GM23338 (cell line): ENCODE results near the gene DGKG. TPM values are rescaled to one million over a fixed set of nuclear protein-coding genes. Genes with fewer than 3 reads are reported as not detected.

Source experiments
- ATAC-seq: fragments of 200-7000 bp; cut with Tn5 transposase; 3 replicates; pipeline ENCODE4 v1.9.1; 2020
- DNase-seq: peaks from one replicate; pipeline ENCODE4 v3.0.0-alpha.2; 2015; ENCODE audit warnings: low spot score
- H2AFZ ChIP-seq: fragments of 200-600 bp; sonication (generic); 2 replicates; pipeline ENCODE4 v1.8.0; 2016; ENCODE audit warnings: antibody characterized with exemption, mild to moderate bottlenecking, moderate library complexity
- H3F3A ChIP-seq: fragments of 200-600 bp; sonication (generic); replicated peaks from 2 replicates; pipeline ENCODE4 v1.8.0; 2017; ENCODE audit warnings: antibody characterized with exemption, mixed run types, low read depth
- H3K27ac ChIP-seq: fragments of 200-600 bp; sonication (generic); 2 replicates; pipeline ENCODE4 v1.6.1; 2016; ENCODE audit warnings: low read depth
- H3K27me3 ChIP-seq: fragments of 200-600 bp; sonication (generic); 2 replicates; pipeline ENCODE4 v1.8.0; 2016; ENCODE audit warnings: mild to moderate bottlenecking, mixed run types, moderate library complexity; ENCODE audit not compliant: insufficient read depth
- H3K36me3 ChIP-seq: fragments of 200-600 bp; sonication (generic); 2 replicates; pipeline ENCODE4 v1.8.0; 2016; ENCODE audit warnings: mild to moderate bottlenecking; ENCODE audit not compliant: insufficient read depth
- H3K4me1 ChIP-seq: fragments of 200-600 bp; sonication (generic); 2 replicates; pipeline ENCODE4 v1.8.0; 2016; ENCODE audit warnings: mild to moderate bottlenecking, moderate library complexity; ENCODE audit not compliant: insufficient read depth
- H3K4me2 ChIP-seq: fragments of 200-600 bp; sonication (generic); 2 replicates; pipeline ENCODE4 v1.7.1; 2017; ENCODE audit warnings: mixed run types
- H3K4me3 ChIP-seq: fragments of 200-600 bp; sonication (generic); 2 replicates; pipeline ENCODE4 v1.6.1; 2016; ENCODE audit warnings: mixed run types
- H3K79me2 ChIP-seq: fragments of 200-600 bp; sonication (generic); replicated peaks from 2 replicates; pipeline ENCODE4 v1.8.0; 2017; ENCODE audit warnings: mild to moderate bottlenecking; ENCODE audit not compliant: insufficient read depth
- H3K9me2 ChIP-seq: fragments of 200-600 bp; sonication (generic); 2 replicates; pipeline ENCODE4 v1.8.0; 2017; ENCODE audit not compliant: insufficient read depth
- H4K20me1 ChIP-seq: fragments of 200-600 bp; sonication (generic); replicated peaks from 2 replicates; pipeline ENCODE4 v1.8.0; 2017; ENCODE audit warnings: mild to moderate bottlenecking; ENCODE audit not compliant: insufficient read depth
- H3K27ac Mint-ChIP-seq: 2 replicates; pipeline ENCODE4 v1.8.0; 2020; ENCODE audit warnings: inconsistent platforms, mild to moderate bottlenecking, moderate library complexity, mixed read lengths
- H3K27me3 Mint-ChIP-seq: 3 replicates; pipeline ENCODE4 v1.8.0; 2022; ENCODE audit warnings: low read depth, mild to moderate bottlenecking, moderate library complexity, mixed read lengths, inconsistent platforms; ENCODE audit not compliant: insufficient read depth, poor library complexity
- H3K36me3 Mint-ChIP-seq: 3 replicates; pipeline ENCODE4 v1.8.0; 2021; ENCODE audit warnings: low read depth, mild to moderate bottlenecking, inconsistent platforms, moderate library complexity, mixed read lengths
- H3K4me1 Mint-ChIP-seq: 3 replicates; pipeline ENCODE4 v1.8.0; 2020; ENCODE audit warnings: mild to moderate bottlenecking, inconsistent platforms, mixed read lengths
- H3K4me3 Mint-ChIP-seq: 3 replicates; pipeline ENCODE4 v1.8.0; 2021; ENCODE audit warnings: moderate library complexity, mild to moderate bottlenecking, inconsistent platforms, mixed read lengths
- H3K9me3 Mint-ChIP-seq: 3 replicates; pipeline ENCODE4 v1.8.0; 2020; ENCODE audit warnings: moderate library complexity, mild to moderate bottlenecking, inconsistent platforms, mixed read lengths
- CREB1 ChIP-seq: fragments of 250-450 bp; sonication (Bioruptor Pico); IDR thresholded peaks from 2 replicates; pipeline ENCODE4 v1.5.0; 2020; ENCODE audit warnings: low read depth, mild to moderate bottlenecking, moderate library complexity
- EZH2 ChIP-seq: fragments of 200-600 bp; sonication (generic); IDR thresholded peaks from one replicate; pipeline ENCODE4 v1.8.0; 2017; ENCODE audit warnings: antibody characterized with exemption, mild to moderate bottlenecking, low read depth; ENCODE audit not compliant: unreplicated experiment
- EZH2phosphoT487 ChIP-seq: fragments of 200-600 bp; sonication (generic); IDR thresholded peaks from one replicate; pipeline ENCODE4 v1.8.1; 2018; ENCODE audit warnings: antibody characterized with exemption; ENCODE audit not compliant: unreplicated experiment
- JUNB ChIP-seq: IDR thresholded peaks from one replicate; pipeline ENCODE4 v1.6.1; 2016; ENCODE audit warnings: antibody characterized with exemption; ENCODE audit not compliant: unreplicated experiment
- NANOG ChIP-seq: IDR thresholded peaks from 2 replicates; pipeline ENCODE4 v1.6.1; 2016; ENCODE audit warnings: antibody characterized with exemption, borderline replicate concordance
- POLR2AphosphoS5 ChIP-seq: IDR thresholded peaks from 2 replicates; pipeline ENCODE4 v1.6.1; 2016; ENCODE audit warnings: antibody characterized with exemption, low read depth
- STAT1 ChIP-seq: IDR thresholded peaks from one replicate; pipeline ENCODE4 v1.6.1; 2016; ENCODE audit warnings: antibody characterized with exemption; ENCODE audit not compliant: unreplicated experiment
- ZNF114 ChIP-seq: fragments of 250-450 bp; sonication (Bioruptor Pico); IDR thresholded peaks from 2 replicates; pipeline ENCODE4 v1.5.0; 2020; ENCODE audit warnings: mild to moderate bottlenecking, moderate library complexity
- ZNF331 ChIP-seq: fragments of 250-450 bp; sonication (Bioruptor Pico); IDR thresholded peaks from 2 replicates; pipeline ENCODE4 v1.5.0; 2020; ENCODE audit warnings: low read depth, mild to moderate bottlenecking, moderate library complexity
- polyA plus RNA-seq: library from polyadenylated mRNA; unstranded; fragments of >200 nt; fragmentation: Nextera tagmentation; extraction: Ambion mirVana; gene quantifications from 2 replicates; pipeline ENCODE4 v1.2.1, GENCODE V29; 2016
- total RNA-seq: library from RNA; depleted of rRNA; stranded (reverse); fragments of >200 nt; shearing (Covaris generic); gene quantifications from 2 replicates; pipeline ENCODE4 v1.2.3, GENCODE V29; 2014
- TF ChIP-seq, protein P1 (sequence below): IDR thresholded peaks from 2 replicates; pipeline ENCODE4 v1.6.1; 2016; ENCODE audit warnings: antibody characterized with exemption
- TF ChIP-seq, protein P2 (sequence below): fragments of 250-450 bp; sonication (Bioruptor Pico); IDR thresholded peaks from 2 replicates; pipeline ENCODE4 v1.5.0; 2020; ENCODE audit warnings: mild to moderate bottlenecking, moderate library complexity
- TF ChIP-seq, protein P3 (sequence below): IDR thresholded peaks from one replicate; pipeline ENCODE4 v1.6.1; 2018; ENCODE audit warnings: antibody characterized with exemption; ENCODE audit not compliant: unreplicated experiment
- TF ChIP-seq, protein P4 (sequence below), 2 experiments: fragments of 200-600 bp in 1 of 2; sonication (generic) in 1 of 2; conservative IDR thresholded peaks; 2 replicates each; pipeline versions ENCODE4 v1.5.1 to v1.6.1; 2016 to 2017; ENCODE audit warnings: antibody characterized with exemption in 2 of 2, low read depth in 2 of 2, mild to moderate bottlenecking in 2 of 2, moderate library complexity in 1 of 2

Gene DGKG
- total and polyA plus RNA-seq, 2 experiments from 2014 or later, result 0.14 to 0.31 TPM

DNA sequence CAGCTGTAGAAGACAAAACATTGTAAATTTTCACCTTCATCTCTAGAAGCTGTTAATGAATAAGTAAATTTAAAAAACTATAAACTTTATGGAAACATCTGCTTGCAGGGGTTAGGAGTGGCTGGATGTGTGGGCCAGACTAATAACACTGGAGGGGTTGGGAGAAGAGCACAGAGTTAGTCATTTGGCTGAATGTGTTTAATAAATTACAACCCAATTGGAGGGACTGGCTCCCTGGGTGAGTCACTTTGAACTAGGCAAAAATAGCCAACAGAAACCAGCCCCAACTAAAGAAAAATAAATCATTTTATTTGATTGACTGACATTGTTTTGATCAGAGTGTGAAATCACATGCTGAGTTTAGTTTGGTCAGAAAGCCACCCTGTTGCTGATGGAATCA, 21.8 kb downstream of the DGKG start:
- no peaks in the 10 kb centered on the region for H3F3A ChIP-seq
- TF ChIP-seq, protein P1, sequence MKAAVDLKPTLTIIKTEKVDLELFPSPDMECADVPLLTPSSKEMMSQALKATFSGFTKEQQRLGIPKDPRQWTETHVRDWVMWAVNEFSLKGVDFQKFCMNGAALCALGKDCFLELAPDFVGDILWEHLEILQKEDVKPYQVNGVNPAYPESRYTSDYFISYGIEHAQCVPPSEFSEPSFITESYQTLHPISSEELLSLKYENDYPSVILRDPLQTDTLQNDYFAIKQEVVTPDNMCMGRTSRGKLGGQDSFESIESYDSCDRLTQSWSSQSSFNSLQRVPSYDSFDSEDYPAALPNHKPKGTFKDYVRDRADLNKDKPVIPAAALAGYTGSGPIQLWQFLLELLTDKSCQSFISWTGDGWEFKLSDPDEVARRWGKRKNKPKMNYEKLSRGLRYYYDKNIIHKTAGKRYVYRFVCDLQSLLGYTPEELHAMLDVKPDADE, result no peak
- no peak for TF ChIP-seq STAT1
- no peak for TF ChIP-seq EZH2
- TF ChIP-seq ZNF114 (CRISPR knock-in tag), result no peak
- TF ChIP-seq JUNB, result no peak
- TF ChIP-seq, protein P2, sequence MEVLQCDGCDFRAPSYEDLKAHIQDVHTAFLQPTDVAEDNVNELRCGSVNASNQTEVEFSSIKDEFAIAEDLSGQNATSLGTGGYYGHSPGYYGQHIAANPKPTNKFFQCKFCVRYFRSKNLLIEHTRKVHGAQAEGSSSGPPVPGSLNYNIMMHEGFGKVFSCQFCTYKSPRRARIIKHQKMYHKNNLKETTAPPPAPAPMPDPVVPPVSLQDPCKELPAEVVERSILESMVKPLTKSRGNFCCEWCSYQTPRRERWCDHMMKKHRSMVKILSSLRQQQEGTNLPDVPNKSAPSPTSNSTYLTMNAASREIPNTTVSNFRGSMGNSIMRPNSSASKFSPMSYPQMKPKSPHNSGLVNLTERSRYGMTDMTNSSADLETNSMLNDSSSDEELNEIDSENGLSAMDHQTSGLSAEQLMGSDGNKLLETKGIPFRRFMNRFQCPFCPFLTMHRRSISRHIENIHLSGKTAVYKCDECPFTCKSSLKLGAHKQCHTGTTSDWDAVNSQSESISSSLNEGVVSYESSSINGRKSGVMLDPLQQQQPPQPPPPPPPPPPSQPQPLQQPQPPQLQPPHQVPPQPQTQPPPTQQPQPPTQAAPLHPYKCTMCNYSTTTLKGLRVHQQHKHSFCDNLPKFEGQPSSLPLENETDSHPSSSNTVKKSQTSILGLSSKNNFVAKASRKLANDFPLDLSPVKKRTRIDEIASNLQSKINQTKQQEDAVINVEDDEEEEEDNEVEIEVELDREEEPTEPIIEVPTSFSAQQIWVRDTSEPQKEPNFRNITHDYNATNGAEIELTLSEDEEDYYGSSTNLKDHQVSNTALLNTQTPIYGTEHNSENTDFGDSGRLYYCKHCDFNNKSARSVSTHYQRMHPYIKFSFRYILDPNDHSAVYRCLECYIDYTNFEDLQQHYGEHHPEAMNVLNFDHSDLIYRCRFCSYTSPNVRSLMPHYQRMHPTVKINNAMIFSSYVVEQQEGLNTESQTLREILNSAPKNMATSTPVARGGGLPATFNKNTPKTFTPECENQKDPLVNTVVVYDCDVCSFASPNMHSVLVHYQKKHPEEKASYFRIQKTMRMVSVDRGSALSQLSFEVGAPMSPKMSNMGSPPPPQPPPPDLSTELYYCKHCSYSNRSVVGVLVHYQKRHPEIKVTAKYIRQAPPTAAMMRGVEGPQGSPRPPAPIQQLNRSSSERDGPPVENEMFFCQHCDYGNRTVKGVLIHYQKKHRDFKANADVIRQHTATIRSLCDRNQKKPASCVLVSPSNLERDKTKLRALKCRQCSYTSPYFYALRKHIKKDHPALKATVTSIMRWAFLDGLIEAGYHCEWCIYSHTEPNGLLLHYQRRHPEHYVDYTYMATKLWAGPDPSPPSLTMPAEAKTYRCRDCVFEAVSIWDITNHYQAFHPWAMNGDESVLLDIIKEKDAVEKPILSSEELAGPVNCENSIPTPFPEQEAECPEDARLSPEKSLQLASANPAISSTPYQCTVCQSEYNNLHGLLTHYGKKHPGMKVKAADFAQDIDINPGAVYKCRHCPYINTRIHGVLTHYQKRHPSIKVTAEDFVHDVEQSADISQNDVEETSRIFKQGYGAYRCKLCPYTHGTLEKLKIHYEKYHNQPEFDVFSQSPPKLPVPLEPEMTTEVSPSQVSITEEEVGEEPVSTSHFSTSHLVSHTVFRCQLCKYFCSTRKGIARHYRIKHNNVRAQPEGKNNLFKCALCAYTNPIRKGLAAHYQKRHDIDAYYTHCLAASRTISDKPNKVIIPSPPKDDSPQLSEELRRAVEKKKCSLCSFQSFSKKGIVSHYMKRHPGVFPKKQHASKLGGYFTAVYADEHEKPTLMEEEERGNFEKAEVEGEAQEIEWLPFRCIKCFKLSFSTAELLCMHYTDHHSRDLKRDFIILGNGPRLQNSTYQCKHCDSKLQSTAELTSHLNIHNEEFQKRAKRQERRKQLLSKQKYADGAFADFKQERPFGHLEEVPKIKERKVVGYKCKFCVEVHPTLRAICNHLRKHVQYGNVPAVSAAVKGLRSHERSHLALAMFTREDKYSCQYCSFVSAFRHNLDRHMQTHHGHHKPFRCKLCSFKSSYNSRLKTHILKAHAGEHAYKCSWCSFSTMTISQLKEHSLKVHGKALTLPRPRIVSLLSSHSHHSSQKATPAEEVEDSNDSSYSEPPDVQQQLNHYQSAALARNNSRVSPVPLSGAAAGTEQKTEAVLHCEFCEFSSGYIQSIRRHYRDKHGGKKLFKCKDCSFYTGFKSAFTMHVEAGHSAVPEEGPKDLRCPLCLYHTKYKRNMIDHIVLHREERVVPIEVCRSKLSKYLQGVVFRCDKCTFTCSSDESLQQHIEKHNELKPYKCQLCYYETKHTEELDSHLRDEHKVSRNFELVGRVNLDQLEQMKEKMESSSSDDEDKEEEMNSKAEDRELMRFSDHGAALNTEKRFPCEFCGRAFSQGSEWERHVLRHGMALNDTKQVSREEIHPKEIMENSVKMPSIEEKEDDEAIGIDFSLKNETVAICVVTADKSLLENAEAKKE (CRISPR knock-in tag), result no peak
- TF ChIP-seq POLR2AphosphoS5, result no peak
- TF ChIP-seq EZH2phosphoT487, result no peak
- TF ChIP-seq, protein P3, sequence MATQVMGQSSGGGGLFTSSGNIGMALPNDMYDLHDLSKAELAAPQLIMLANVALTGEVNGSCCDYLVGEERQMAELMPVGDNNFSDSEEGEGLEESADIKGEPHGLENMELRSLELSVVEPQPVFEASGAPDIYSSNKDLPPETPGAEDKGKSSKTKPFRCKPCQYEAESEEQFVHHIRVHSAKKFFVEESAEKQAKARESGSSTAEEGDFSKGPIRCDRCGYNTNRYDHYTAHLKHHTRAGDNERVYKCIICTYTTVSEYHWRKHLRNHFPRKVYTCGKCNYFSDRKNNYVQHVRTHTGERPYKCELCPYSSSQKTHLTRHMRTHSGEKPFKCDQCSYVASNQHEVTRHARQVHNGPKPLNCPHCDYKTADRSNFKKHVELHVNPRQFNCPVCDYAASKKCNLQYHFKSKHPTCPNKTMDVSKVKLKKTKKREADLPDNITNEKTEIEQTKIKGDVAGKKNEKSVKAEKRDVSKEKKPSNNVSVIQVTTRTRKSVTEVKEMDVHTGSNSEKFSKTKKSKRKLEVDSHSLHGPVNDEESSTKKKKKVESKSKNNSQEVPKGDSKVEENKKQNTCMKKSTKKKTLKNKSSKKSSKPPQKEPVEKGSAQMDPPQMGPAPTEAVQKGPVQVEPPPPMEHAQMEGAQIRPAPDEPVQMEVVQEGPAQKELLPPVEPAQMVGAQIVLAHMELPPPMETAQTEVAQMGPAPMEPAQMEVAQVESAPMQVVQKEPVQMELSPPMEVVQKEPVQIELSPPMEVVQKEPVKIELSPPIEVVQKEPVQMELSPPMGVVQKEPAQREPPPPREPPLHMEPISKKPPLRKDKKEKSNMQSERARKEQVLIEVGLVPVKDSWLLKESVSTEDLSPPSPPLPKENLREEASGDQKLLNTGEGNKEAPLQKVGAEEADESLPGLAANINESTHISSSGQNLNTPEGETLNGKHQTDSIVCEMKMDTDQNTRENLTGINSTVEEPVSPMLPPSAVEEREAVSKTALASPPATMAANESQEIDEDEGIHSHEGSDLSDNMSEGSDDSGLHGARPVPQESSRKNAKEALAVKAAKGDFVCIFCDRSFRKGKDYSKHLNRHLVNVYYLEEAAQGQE, result no peak
- TF ChIP-seq CREB1, result no peak
- TF ChIP-seq, protein P4, sequence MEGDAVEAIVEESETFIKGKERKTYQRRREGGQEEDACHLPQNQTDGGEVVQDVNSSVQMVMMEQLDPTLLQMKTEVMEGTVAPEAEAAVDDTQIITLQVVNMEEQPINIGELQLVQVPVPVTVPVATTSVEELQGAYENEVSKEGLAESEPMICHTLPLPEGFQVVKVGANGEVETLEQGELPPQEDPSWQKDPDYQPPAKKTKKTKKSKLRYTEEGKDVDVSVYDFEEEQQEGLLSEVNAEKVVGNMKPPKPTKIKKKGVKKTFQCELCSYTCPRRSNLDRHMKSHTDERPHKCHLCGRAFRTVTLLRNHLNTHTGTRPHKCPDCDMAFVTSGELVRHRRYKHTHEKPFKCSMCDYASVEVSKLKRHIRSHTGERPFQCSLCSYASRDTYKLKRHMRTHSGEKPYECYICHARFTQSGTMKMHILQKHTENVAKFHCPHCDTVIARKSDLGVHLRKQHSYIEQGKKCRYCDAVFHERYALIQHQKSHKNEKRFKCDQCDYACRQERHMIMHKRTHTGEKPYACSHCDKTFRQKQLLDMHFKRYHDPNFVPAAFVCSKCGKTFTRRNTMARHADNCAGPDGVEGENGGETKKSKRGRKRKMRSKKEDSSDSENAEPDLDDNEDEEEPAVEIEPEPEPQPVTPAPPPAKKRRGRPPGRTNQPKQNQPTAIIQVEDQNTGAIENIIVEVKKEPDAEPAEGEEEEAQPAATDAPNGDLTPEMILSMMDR (conservative IDR thresholded peaks at IDR 0.05; ENCODE audit: low read depth in 2 of 2), result no peak
- no peak for TF ChIP-seq NANOG
- no peak for TF ChIP-seq ZNF331 (CRISPR knock-in tag)
- Mint-ChIP-seq H3K27me3 (no peaks in the 10 kb centered on the region), H3K9me3 (no peaks in the 10 kb centered on the region), H3K4me3 (no peak overlapping the region), H3K36me3 (no peaks in the 10 kb centered on the region), H3K27ac (no peak overlapping the region), H3K4me1 (peaks cover 2% of the 10 kb centered on the region; the same call in 1 of the 3 replicates)
- no peaks in the 10 kb centered on the region for H3K9me2 ChIP-seq
- no peak for DNase-seq
- H3K27me3 ChIP-seq, result no peaks in the 10 kb centered on the region
- no peaks in the 10 kb centered on the region for H4K20me1 ChIP-seq
- H3K27ac ChIP-seq, result no peak overlapping the region
- H3K4me2 ChIP-seq, result no peak overlapping the region
- H2AFZ ChIP-seq, result no peak overlapping the region
- no peaks in the 10 kb centered on the region for H3K79me2 ChIP-seq
- no peaks in the 10 kb centered on the region for H3K36me3 ChIP-seq
- H3K4me3 ChIP-seq, result no peak overlapping the region
- ATAC-seq, result no peak
- H3K4me1 ChIP-seq, result no peaks in the 10 kb centered on the region
